Right lobe of liver (tissue), 6 donors: Measurements from ENCODE around the gene GARIN5A. TPM values are rescaled to one million over a fixed set of nuclear protein-coding genes. Genes with fewer than 3 reads are reported as not detected.
"Not testable (repeated sequence)": the region's sequence is repeated elsewhere in the genome, so short reads cannot be mapped to it uniquely, and the experiment has no call there.

Source experiments
- ATAC-seq, 4 donors: fragments of 200-7000 bp; cut with Tn5 transposase; one replicate each; pipeline ENCODE4 v1.9.1; 2020; ENCODE audit warnings: mild to moderate bottlenecking in 4 of 4, moderate library complexity in 4 of 4
- DNase-seq, 3 donors: peaks; one replicate each; pipeline ENCODE4 v3.0.0-alpha.2; 2020
- H3K27ac ChIP-seq, 3 donors: fragments of 200-600 bp; one replicate each; pipeline ENCODE4 v1.8.0; 2022
- H3K27me3 ChIP-seq, 2 donors: fragments of 200-600 bp; one replicate each; pipeline ENCODE4 v1.8.0; 2022
- H3K36me3 ChIP-seq, 4 donors: fragments of 200-600 bp; sonication (generic) in 1 of 4; one replicate each; pipeline versions ENCODE4 v1.5.1 to v1.8.0; 2017 to 2022; ENCODE audit warnings: control low read depth in 1 of 4
- H3K4me1 ChIP-seq, 4 donors: fragments of 200-600 bp; sonication (generic) in 1 of 4; one replicate each; pipeline versions ENCODE4 v1.5.1 to v1.8.0; 2017 to 2022; ENCODE audit warnings: control low read depth in 1 of 4
- H3K4me3 ChIP-seq, 3 donors: fragments of 200-600 bp; one replicate each; pipeline ENCODE4 v1.8.0; 2022
- H3K9me3 ChIP-seq, 4 donors: fragments of 200-600 bp; sonication (generic) in 1 of 4; one replicate each; pipeline versions ENCODE4 v1.5.1 to v1.8.0; 2017 to 2022; ENCODE audit warnings: control low read depth in 1 of 4
- CTCF ChIP-seq, 4 donors: fragments of 200-600 bp in 3 of 4; fragments of 450-650 bp in 1 of 4; IDR thresholded peaks; one replicate each; pipeline versions ENCODE4 v1.5.1 to v1.8.0; 2016 to 2022; ENCODE audit warnings: antibody characterized with exemption in 4 of 4, mild to moderate bottlenecking in 2 of 4
- POLR2A ChIP-seq: fragments of 450-650 bp; IDR thresholded peaks from one replicate; pipeline ENCODE4 v1.6.1; 2017; ENCODE audit warnings: antibody characterized with exemption, mild to moderate bottlenecking
- WGBS: methylation state at CpG from one replicate; pipeline ENCODE4 v1.1.6; 2018; ENCODE audit warnings: low coverage, low lambda C conversion rate; ENCODE audit not compliant: insufficient coverage; ENCODE audit errors: missing lambda C conversion rate; 5-methylcytosine and 5-hydroxymethylcytosine counted together
- intact Hi-C, 2 donors: fragments of 100-400 bp; cut with DNase I; formaldehyde crosslinking; loops; one replicate each; pipeline versions ENCODE4 v1.11.2 to v1.14.1; 2022
- total RNA-seq, 6 experiments: library from RNA; depleted of rRNA in 2 of 6; stranded (reverse); fragments of >200 nt in 2 of 6; fragmentation: NEBNext Ultra II Directional in 3 of 6; extraction: Animal tissue kit (Norgen Biotek cat#: 25700) in 3 of 6; gene quantifications; one replicate each; pipeline versions ENCODE4 v1.1.0 to v1.2.4, GENCODE V29; 2016 to 2023
- donor health status: DM: no; HTN: yes; CAD: no.
- donor health status: DM: no; HTN: no; CAD: no.
- donor health status: DM: no; HTN: no; CAD: no.
- donor health status: DM: no; HTN: yes; CAD: no.
- donor health status: DM: no; HTN: yes; CAD: no.

GARIN5A gene
- total RNA-seq, 6 experiments from 2014 or later, result 0.68 to 2.3 (median 1.5) TPM

DNA sequence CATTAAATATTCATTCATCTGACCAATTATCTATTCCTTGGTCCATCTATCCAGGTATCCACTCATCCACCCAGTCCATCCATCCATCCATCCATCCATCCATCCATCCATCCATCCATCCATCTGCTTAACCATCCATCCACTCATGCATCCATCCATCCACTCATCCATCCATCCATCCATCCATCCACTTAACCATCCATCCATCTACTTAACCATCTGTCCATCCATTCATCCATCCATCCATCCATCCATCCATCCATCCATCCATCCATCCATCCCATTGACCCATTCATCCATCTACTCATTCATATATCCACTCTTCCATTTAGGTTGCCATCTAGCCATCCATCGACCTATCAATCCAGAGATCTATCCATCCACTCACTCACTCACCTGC lies 32.6 kb downstream of the GARIN5A start:
- Histone ChIP-seq H3K9me3 (no peaks in the 10 kb centered on the region), H3K27ac (no peak overlapping the region), H3K27me3 (no peaks in the 10 kb centered on the region), H3K4me1 (no peaks in the 10 kb centered on the region), H3K4me3 (no peak overlapping the region), H3K36me3 (no peaks in the 10 kb centered on the region)
- TF ChIP-seq CTCF (IDR thresholded peaks at IDR 0.05) (no peak), POLR2A (no peak)
- DNase-seq, result no peak
- intact Hi-C loops, result no loop called here
- ATAC-seq, result no peak
- WGBS, result 42% methylated on average over 1 of the region's 1 CpG

GRCh38 chr19:50439130-50439529 lies 37.5 kb downstream of the GARIN5A start:
- DNase-seq, H3K9me3 ChIP-seq, H3K36me3 ChIP-seq, H3K27ac ChIP-seq, ATAC-seq, H3K4me1 ChIP-seq, H3K4me3 ChIP-seq, H3K27me3 ChIP-seq, intact Hi-C loops: not testable (repeated sequence)
- 60% methylated on average over 2 of the region's 2 CpGs for WGBS

DNA sequence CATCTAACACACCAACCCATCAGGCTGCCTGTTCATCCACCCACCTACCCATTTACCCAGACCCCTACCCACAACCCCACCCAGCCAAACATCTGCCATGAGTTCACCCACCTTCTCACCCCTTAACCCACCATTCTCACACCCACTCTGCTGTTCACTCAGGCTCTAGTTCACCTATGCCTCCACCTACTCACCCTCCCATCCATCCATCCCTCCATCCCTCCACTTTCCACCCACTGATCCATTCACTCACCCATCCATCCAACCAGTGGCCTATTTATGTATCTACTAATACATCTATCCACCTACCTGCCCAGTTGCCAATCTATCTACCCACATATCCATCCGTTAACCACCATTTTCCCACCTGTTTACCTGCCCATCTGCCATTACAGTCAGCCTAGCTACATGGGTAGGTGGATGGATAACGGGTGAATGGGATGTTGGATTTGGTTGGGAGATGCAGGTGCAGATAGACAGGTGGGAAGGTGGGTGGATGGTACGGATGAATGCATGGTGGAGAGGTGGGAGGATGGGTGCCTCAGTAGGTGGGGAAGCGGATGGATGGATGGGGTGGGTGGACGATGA lies 38.7 kb downstream of the GARIN5A start:
- no peaks in the 10 kb centered on the region for H3K4me1 ChIP-seq
- no peaks in the 10 kb centered on the region for H3K36me3 ChIP-seq
- no peak overlapping the region for H3K27ac ChIP-seq
- H3K4me3 ChIP-seq, result no peak overlapping the region
- H3K9me3 ChIP-seq, result no peaks in the 10 kb centered on the region
- intact Hi-C loops, result no loop called here
- no peak for TF ChIP-seq POLR2A
- H3K27me3 ChIP-seq, result no peaks in the 10 kb centered on the region
- no peak for DNase-seq
- ATAC-seq, result no peak
- WGBS, result 76% methylated on average over 5 of the region's 5 CpGs

GRCh38 chr19:50435627-50436026 lies 41.0 kb downstream of the GARIN5A start:
- DNase-seq, result no peak
- Histone ChIP-seq H3K9me3 (no peaks in the 10 kb centered on the region), H3K36me3 (no peaks in the 10 kb centered on the region), H3K27ac (no peak overlapping the region), H3K4me1 (peaks cover 0 to 11% (median 2%) of the 10 kb centered on the region in 4 donors), H3K4me3 (no peak overlapping the region), H3K27me3 (no peaks in the 10 kb centered on the region)
- TF ChIP-seq CTCF (IDR thresholded peaks at IDR 0.05) (no peak), POLR2A (no peak)
- intact Hi-C loops, result no loop called here
- ATAC-seq, result no peak
- WGBS, result 68% methylated on average over 4 of the region's 12 CpGs

GRCh38 chr19:50435221-50435620 lies 41.4 kb downstream of the GARIN5A start:
- Histone ChIP-seq H3K27ac (no peak overlapping the region), H3K9me3 (no peaks in the 10 kb centered on the region), H3K27me3 (no peaks in the 10 kb centered on the region), H3K4me1 (peaks cover 0 to 11% (median 2%) of the 10 kb centered on the region in 4 donors), H3K4me3 (no peak overlapping the region), H3K36me3 (no peaks in the 10 kb centered on the region)
- no peak for ATAC-seq
- intact Hi-C loops, result no loop called here
- 80% methylated on average over 6 of the region's 17 CpGs for WGBS
- no peak for DNase-seq
- TF ChIP-seq POLR2A, result no peak
- TF ChIP-seq CTCF (IDR thresholded peaks at IDR 0.05), result no peak

- no peak for TF ChIP-seq POLR2A
- no peak for TF ChIP-seq CTCF (IDR thresholded peaks at IDR 0.05)
- peaks cover 0 to 11% (median 2%) of the 10 kb centered on the region in 4 donors for H3K4me1 ChIP-seq
- no peaks in the 10 kb centered on the region for H3K27me3 ChIP-seq
- no peak for ATAC-seq
- intact Hi-C loops, result no loop called here
- no peak overlapping the region for H3K4me3 ChIP-seq
- DNase-seq, result no peak
- no peaks in the 10 kb centered on the region for H3K9me3 ChIP-seq
- no peak overlapping the region for H3K27ac ChIP-seq
- WGBS, result 34% methylated on average over 3 of the region's 12 CpGs
- no peaks in the 10 kb centered on the region for H3K36me3 ChIP-seq
These were observed 42.1 kb downstream of the GARIN5A start for GRCh38 chr19:50434525-50434924.
